ENCODE data around the gene CDH3. TPM values are rescaled to one million over a fixed set of nuclear protein-coding genes. Genes with fewer than 3 reads are reported as not detected.

Gene CDH3
- total RNA-seq, 1 donor from 2014 or later = not detected

GRCh38 chr16:68643227-68643626 is 1.9 kb upstream of the CDH3 start:
- H3K36me3 ChIP-seq = no peaks in the 10 kb centered on the region
- no peak for TF ChIP-seq CTCF (IDR thresholded peaks at IDR 0.05)
- H3K27ac ChIP-seq = no peak overlapping the region
- no peaks in the 10 kb centered on the region for H3K9me3 ChIP-seq
- H3K27me3 ChIP-seq = peaks cover 10% of the 10 kb centered on the region
- no peak for DNase-seq (ENCODE audit: low spot score in 2 of 2)
- H3K4me3 ChIP-seq = no peak overlapping the region
- intact Hi-C loops (cut with DNase I) = no loop called here
- peaks cover 0 to 4% of the 10 kb centered on the region in 2 donors for H3K4me1 ChIP-seq

GRCh38 chr16:68643847-68644246 is 1.3 kb upstream of the CDH3 start:
- Histone ChIP-seq H3K4me3 (no peak overlapping the region), H3K9me3 (no peaks in the 10 kb centered on the region), H3K4me1 (peaks cover 0 to 4% of the 10 kb centered on the region in 2 donors), H3K27ac (no peak overlapping the region), H3K36me3 (no peaks in the 10 kb centered on the region), H3K27me3 (peaks cover 10% of the 10 kb centered on the region)
- intact Hi-C loops (cut with DNase I) = no loop called here
- no peak for DNase-seq (ENCODE audit: low spot score in 2 of 2)
- TF ChIP-seq CTCF (IDR thresholded peaks at IDR 0.05) = no peak

- H3K9me3 ChIP-seq = no peaks in the 10 kb centered on the region
- peaks cover 0 to 4% of the 10 kb centered on the region in 2 donors for H3K4me1 ChIP-seq
- H3K27me3 ChIP-seq = peaks cover 10% of the 10 kb centered on the region
- H3K36me3 ChIP-seq = no peaks in the 10 kb centered on the region
- H3K27ac ChIP-seq = no peak overlapping the region
- intact Hi-C loops (cut with DNase I) = no loop called here
- peak overlapping the region in 1 of 2 donors; percentile 16 for H3K4me3 ChIP-seq
- no peak for DNase-seq (ENCODE audit: low spot score in 2 of 2)
- no peak for TF ChIP-seq CTCF (IDR thresholded peaks at IDR 0.05)
Observed at GRCh38 chr16:68644296-68644695, 814 bp upstream of the CDH3 start.

GRCh38 chr16:68645494-68646388 is 631 bp downstream of the CDH3 start:
- intact Hi-C loops (cut with DNase I) = no loop called here
- DNase-seq (ENCODE audit: low spot score in 2 of 2) = no peak
- TF ChIP-seq CTCF (IDR thresholded peaks at IDR 0.05) = no peak
- Histone ChIP-seq H3K27ac (no peak overlapping the region), H3K9me3 (no peaks in the 10 kb centered on the region), H3K27me3 (peaks cover 10% of the 10 kb centered on the region), H3K4me1 (peaks cover 0 to 4% of the 10 kb centered on the region in 2 donors), H3K4me3 (no peak overlapping the region), H3K36me3 (no peaks in the 10 kb centered on the region)

- no peaks in the 10 kb centered on the region for H3K36me3 ChIP-seq
- intact Hi-C loops (cut with DNase I) = no loop called here
- no peak for TF ChIP-seq CTCF (IDR thresholded peaks at IDR 0.05)
- peaks cover 0 to 4% of the 10 kb centered on the region in 2 donors for H3K4me1 ChIP-seq
- no peak overlapping the region for H3K27ac ChIP-seq
- H3K4me3 ChIP-seq = no peak overlapping the region
- H3K9me3 ChIP-seq = no peaks in the 10 kb centered on the region
- peaks cover 10% of the 10 kb centered on the region for H3K27me3 ChIP-seq
- no peak for DNase-seq (ENCODE audit: low spot score in 2 of 2)
Observed at GRCh38 chr16:68646953-68647659, 2.0 kb downstream of the CDH3 start.
